ENCODE measurements around the gene PCNX2.
"Not testable (repeated sequence)": the region's sequence is repeated elsewhere in the genome, so short reads cannot be mapped to it uniquely, and the experiment has no call there.

The PCNX2 gene

DNA sequence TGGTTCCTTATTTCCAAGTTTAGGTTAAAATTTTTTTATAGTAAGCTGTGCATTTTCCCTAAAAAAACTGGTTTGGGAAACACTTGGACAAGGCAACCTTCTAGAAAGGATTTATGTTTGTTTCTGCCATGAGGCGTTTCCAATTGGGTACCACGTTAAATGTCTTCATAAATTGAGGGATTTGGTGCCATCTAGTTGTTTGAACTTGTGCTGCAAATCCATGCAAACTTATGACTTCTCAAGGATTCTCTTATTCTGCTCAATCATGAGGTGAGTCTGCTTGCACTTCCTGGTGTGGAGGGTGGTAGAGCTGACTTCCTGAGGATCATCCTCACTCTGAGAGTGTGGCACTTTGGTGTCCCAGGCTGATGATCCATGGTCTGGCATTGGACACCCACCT is 123.3 kb downstream of the PCNX2 start:
- no peak for DNase-seq (ENCODE audit: extremely low read depth in 1 of 2, low read depth in 1 of 2)

GRCh38 chr1:233170741-233171140 is 124.8 kb downstream of the PCNX2 start:
- DNase-seq (ENCODE audit: extremely low read depth in 1 of 2, low read depth in 1 of 2): no peak

DNA sequence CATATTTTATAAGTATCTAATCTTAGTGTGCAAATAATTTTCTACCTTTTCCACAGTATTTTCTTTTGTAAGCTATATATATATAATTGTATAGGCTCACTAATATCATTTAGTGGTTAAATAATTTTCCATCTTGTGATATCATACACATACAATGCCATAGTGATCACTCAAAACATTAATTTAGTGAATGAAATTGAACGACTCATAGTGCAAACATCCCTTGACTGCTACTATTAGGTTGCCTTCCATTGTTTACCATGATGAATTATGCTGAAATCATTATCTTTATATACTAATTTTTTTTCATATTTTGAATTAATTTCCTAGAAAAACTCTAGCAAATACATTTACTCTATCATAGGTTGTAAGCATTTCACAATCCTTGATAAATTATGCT is 127.1 kb downstream of the PCNX2 start:
- DNase-seq (ENCODE audit: extremely low read depth in 1 of 2, low read depth in 1 of 2): no peak

GRCh38 chr1:233166896-233167295 is 128.6 kb downstream of the PCNX2 start:
- no peak for DNase-seq (ENCODE audit: extremely low read depth in 1 of 2, low read depth in 1 of 2)

DNA sequence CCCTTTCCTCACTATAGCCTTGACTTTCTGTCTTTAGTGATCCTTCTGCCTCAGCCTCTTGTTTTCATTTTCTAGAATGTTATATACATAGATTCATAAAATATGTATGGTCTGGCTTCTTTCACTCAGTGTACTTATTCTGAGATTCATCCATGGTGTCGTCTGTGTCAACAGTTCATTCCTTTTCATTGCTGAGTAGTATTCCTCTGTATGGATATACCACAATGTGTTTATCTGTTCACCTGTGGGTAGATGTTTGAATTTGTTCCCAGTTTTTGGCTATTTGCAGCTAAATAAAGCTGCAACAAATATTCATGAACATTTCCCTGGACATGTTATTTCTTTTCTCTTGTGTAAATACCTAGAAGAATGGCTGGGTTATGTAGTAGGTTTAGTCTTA is 131.8 kb downstream of the PCNX2 start:
- DNase-seq (ENCODE audit: extremely low read depth in 1 of 2, low read depth in 1 of 2): no peak

DNA sequence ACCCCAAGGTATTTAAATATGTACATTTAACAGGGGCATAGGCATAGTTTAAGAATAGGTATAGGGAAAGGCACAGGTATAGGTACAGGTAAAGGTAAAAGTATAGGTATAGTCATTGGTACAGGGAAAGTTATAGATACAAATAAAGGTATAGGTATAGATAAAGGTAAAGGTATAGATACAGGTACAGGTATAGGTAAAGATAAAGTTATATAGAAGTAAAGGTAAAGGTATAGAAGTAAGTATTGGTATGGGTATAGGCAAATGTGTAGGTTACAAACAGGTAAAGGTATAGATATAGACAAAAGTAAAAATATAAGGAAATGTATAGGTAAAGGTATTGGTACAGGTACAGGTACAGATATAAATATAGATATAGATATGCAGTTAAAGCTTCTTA is 137.2 kb downstream of the PCNX2 start:
- DNase-seq (ENCODE audit: extremely low read depth in 1 of 2, low read depth in 1 of 2): no peak

- no peak for DNase-seq (ENCODE audit: extremely low read depth in 1 of 2, low read depth in 1 of 2)
These were observed 138.3 kb downstream of the PCNX2 start for GRCh38 chr1:233157245-233157644.

DNA sequence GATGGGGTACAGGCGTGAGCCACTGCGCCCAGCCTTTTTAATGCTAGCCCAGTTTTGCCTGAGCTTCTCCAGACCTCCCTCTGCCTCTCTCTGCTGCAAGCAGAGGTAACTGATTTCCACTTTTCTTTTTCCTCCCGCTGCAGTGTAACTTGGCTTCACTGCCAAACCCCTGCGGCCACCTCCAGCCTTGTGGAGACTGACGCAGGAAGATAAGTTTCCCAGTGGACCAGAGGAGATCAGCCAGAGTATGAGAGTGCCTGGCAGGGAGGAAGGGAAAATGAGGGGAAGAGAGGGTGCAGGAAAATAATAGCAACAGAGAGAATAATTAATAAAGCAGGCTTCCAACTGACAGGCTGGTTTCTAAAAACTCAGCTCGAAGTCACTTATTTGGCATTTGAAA is 143.7 kb downstream of the PCNX2 start:
- no peak for DNase-seq (ENCODE audit: extremely low read depth in 1 of 2, low read depth in 1 of 2)

DNA sequence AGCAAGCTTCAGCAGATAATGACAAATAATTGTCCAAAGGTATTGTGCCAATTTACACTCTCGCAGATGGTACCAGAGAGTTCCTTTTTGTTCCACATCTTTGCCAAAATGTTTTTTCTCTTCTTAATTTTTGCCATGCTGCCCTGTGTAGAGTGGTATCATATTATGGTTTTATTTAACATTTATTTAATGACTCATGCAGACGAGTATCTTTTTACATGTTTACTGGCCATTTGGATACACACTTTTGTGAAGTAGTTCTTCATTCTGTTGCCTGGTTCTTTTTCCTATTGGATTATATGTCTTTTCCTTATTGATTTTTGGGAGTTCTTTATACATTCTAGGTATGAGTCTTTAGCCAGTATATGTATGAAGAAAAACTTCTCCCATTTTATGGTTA is 151.1 kb downstream of the PCNX2 start:
- DNase-seq (ENCODE audit: extremely low read depth in 1 of 2, low read depth in 1 of 2): no peak

- DNase-seq (ENCODE audit: extremely low read depth in 1 of 2, low read depth in 1 of 2): no peak
These were observed 152.3 kb downstream of the PCNX2 start for GRCh38 chr1:233143241-233143640.

- DNase-seq (ENCODE audit: extremely low read depth in 1 of 2, low read depth in 1 of 2): no peak
These were observed 154.6 kb downstream of the PCNX2 start for GRCh38 chr1:233140974-233141373.

GRCh38 chr1:233140499-233140898 is 155.0 kb downstream of the PCNX2 start:
- no peak for DNase-seq (ENCODE audit: extremely low read depth in 1 of 2, low read depth in 1 of 2)

- DNase-seq (ENCODE audit: extremely low read depth in 1 of 2, low read depth in 1 of 2): no peak
These were observed 156.5 kb downstream of the PCNX2 start for GRCh38 chr1:233138788-233139585.

- DNase-seq (ENCODE audit: extremely low read depth in 1 of 2, low read depth in 1 of 2): no peak
These were observed 159.7 kb downstream of the PCNX2 start for GRCh38 chr1:233135833-233136232.

GRCh38 chr1:233132445-233132844 is 163.1 kb downstream of the PCNX2 start:
- no peak for DNase-seq (ENCODE audit: extremely low read depth in 1 of 2, low read depth in 1 of 2)

DNA sequence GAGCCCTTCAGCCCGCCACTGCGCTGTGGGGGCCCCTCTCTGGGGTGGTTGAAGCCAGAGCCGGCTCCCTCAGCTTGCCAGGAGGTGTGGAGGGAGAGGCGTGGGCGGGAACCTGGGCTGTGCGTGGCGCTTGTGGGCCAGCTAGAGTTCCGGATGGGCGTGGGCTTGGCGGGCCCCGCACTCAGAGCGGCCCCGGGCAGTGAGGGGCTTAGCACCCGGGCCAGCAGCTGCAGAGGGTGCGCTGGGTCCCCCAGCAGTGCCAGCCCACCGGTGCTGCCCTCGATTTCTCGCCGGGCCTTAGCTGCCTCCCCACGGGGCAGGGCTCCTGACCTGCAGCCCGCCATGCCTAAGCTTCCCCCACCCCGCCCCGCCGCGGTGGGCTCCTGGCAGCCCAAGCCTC is 166.5 kb downstream of the PCNX2 start:
- not testable (repeated sequence) for DNase-seq (ENCODE audit: extremely low read depth in 1 of 2, low read depth in 1 of 2)

DNA sequence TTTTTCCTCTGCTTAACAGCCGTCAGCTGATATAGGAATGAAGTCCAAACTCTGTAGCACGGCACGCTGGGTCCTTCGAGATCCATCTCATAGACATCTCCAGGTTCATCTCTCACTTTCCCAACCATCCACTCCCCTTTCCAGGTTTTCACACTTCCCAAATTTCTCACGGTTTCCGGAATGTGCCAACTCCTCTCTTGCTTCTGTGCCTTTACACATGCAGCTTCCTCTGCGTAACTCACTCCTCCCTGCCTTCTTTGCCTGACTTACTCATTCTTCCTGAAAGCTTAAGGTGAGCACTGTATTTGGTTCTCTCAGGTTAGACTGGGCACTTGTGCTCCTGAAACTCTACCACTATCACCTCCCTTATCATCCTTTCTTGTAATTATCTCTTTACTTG is 168.4 kb downstream of the PCNX2 start:
- DNase-seq (ENCODE audit: extremely low read depth in 1 of 2, low read depth in 1 of 2): no peak

- no peak for DNase-seq (ENCODE audit: extremely low read depth in 1 of 2, low read depth in 1 of 2)
These were observed 172.7 kb downstream of the PCNX2 start for GRCh38 chr1:233122779-233123178.

DNA sequence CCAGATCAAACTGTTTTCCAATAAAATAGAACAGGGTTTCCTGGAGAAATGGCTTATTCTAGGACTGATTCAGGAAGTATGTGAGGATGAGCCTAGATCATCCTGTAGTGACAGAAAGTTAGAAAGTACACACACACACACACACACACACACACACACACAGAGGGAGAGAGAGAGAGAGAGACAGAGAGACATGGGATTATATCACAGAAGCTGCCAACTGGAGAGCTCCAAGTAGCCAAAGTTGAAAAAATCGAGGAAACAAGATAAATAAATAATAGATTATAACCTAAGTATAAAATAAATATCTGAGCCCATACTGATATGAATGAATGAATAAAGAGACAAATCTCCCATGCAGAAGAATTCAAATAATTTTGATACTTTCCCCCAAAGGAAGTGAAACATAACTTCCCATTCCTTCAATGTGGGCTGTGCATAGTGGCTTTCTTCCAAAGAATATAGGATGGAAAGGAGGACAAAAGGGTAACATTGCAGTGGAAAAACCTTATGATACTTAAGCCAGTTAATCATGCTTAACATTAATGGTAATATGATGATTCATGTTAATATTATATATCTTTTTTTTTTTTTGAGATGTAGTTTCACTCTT is 173.5 kb downstream of the PCNX2 start:
- no peak for DNase-seq (ENCODE audit: extremely low read depth in 1 of 2, low read depth in 1 of 2)

GRCh38 chr1:233114860-233115259 is 180.7 kb downstream of the PCNX2 start:
- no peak for DNase-seq (ENCODE audit: extremely low read depth in 1 of 2, low read depth in 1 of 2)

GRCh38 chr1:233114159-233114558 is 181.4 kb downstream of the PCNX2 start:
- no peak for DNase-seq (ENCODE audit: extremely low read depth in 1 of 2, low read depth in 1 of 2)

GRCh38 chr1:233113009-233113879 is 182.3 kb downstream of the PCNX2 start:
- peak in 1 of 2 donors; percentile 1 for DNase-seq (ENCODE audit: extremely low read depth in 1 of 2, low read depth in 1 of 2)
